OCI-LY1 (cell line): ENCODE results near the gene NR1D2.

Experiments used
- CTCF ChIP-seq: fragments of 200-600 bp; sonication (generic), shearing (Covaris generic); IDR thresholded peaks from 2 replicates; pipeline ENCODE4 v1.5.1; 2017; ENCODE audit warnings: mild to moderate bottlenecking, antibody characterized with exemption, low read length, moderate library complexity, mixed read lengths
- EZH2 ChIP-seq: fragments of 200-600 bp; sonication (generic), shearing (Covaris generic); IDR thresholded peaks from 2 replicates; pipeline ENCODE4 v1.8.0; 2017; ENCODE audit warnings: borderline replicate concordance, mixed run types, mild to moderate bottlenecking, antibody characterized with exemption, low read length, moderate library complexity, mixed read lengths

GRCh38 chr3:23949784-23950183 is 4.7 kb downstream of the NR1D2 start:
- no peak for TF ChIP-seq CTCF
- TF ChIP-seq EZH2: no peak
